H1 (cell line): Measurements from ENCODE around the gene CCDC88C. TPM values are rescaled to one million over a fixed set of nuclear protein-coding genes. Genes with fewer than 3 reads are reported as not detected.

Experiments used
- MAFK ChIP-seq: IDR thresholded peaks from 2 replicates; pipeline ENCODE4 v1.6.1; 2012; ENCODE audit warnings: low read depth, mild to moderate bottlenecking, improper control_type of control experiment, low read length
- TEAD4 ChIP-seq: IDR thresholded peaks from 2 replicates; pipeline ENCODE4 v1.6.1; 2012; ENCODE audit warnings: low read depth, low read length, inconsistent platforms, mixed read lengths
- polyA plus RNA-seq, 7 experiments: library from polyadenylated mRNA; depleted of rRNA in 3 of 7; stranded (reverse) in 5 of 7; unstranded in 2 of 7; fragments of >200 nt in 5 of 7; fragments of 200-250 nt in 2 of 7; gene quantifications; 1 replicate in 5 of 7; 2 replicates in 1 of 7; 4 replicates in 1 of 7; pipeline versions ENCODE4 v1.2.1 to v1.2.3, GENCODE V29; 2011 to 2013; ENCODE audit warnings: missing spikeins in 2 of 7, mixed read lengths in 2 of 7
- total RNA-seq: library from RNA; stranded (reverse); fragmentation: NEBNext Ultra II Directional; extraction: Animal tissue kit (Norgen Biotek cat#: 25700); gene quantifications from 2 replicates; pipeline ENCODE4 v1.2.1, GENCODE V29; 2021

Gene CCDC88C
- total and polyA plus RNA-seq, 2 of the 8 experiments (the other 6 are each of a cell fraction or from before 2014, with no cell fraction given) = 10.3 to 57.7 TPM

GRCh38 chr14:91454155-91454554 lies 36.5 kb upstream of the CCDC88C start (continued):
- TF ChIP-seq TEAD4 (no peak), MAFK (no peak)
